ENCODE measurements around the gene CFC1B.
"Not testable (repeated sequence)": the region's sequence is repeated elsewhere in the genome, so short reads cannot be mapped to it uniquely, and the experiment has no call there.

CFC1B gene

DNA sequence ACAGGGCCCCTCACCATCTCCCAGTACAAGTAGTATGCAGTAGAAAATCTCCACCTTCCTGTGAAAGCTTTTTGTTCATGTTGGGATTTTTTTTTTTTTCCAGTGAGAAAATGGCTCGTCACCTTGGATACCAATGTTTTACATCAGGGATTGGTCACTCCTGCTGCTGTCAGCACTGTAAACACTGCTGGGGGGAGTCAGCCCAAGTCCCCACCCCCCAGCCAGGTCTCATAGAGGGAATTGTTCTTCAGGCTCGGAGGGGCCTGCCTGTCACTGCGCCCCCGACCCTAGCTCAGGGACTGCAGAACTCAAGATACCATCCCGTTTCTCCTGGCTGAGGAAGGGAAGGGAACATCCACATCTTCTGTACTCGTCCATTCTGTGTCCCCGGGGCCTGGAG lies at the start of gene CFC1B:
Gene CFC1B (plus strand): TSS at position 231 of the 400 bp plus-strand sequence. CDS start 263 bp downstream, outside the sequence.
- DNase-seq (ENCODE audit: low read depth in 2 of 2), result not testable (repeated sequence)

- not testable (repeated sequence) for DNase-seq (ENCODE audit: low read depth in 2 of 2)
Observed at GRCh38 chr2:130491073-130491472, 29.9 kb upstream of the CFC1B start.

GRCh38 chr2:130509228-130509627 lies 11.8 kb upstream of the CFC1B start, which contains the start of gene POTEI:
Gene POTEI, minus strand, starts transcription at chr2:130509328. Its CDS starts 93 bp downstream, at chr2:130509235.
- DNase-seq (ENCODE audit: low read depth in 2 of 2), result not testable (repeated sequence)

DNA sequence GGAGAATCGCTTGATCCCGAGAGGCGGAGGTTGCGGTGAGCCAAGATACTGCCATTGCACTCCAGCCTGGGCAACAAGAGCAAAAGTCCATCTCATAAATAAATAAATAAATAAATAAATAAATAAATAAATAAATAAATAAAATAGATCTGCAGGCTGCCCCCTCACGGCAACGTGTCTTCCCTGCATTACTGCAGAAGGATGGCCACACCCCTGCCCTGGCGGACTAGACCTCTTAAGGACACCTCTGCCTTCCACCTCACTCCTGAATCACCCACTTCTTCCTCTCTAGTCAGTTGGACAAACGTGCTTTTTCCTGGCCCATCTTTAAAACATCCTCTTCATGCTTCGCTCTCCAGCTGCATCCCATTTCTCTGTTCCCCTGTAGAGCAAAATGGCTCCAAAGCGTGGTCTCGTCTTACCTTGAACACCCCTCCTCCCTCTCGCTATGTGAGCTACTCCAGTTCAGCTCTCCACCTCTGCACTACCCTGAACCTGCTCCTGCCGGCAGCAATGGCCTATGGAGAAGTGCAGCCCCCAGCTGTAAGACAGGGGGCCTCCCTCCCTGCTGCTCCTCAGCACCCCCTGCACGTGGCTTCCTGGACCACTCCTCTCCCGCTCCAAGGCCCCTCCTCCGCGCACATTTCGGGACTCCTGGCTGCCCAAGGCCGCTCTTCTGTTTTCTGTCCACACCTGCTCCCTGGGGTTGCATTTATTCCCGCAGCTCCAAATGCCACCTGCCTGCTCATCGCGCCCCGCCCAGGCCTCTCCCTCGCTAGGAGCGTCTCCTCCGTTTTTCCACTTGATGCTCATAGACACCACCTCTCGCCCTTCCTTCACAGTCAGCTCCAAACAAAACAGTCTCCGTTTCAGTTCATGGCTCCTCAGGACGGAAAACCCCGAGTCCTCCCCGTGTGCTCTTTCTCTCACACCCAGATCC lies 9.9 kb upstream of the CFC1B start:
- not testable (repeated sequence) for DNase-seq (ENCODE audit: low read depth in 2 of 2)

DNA sequence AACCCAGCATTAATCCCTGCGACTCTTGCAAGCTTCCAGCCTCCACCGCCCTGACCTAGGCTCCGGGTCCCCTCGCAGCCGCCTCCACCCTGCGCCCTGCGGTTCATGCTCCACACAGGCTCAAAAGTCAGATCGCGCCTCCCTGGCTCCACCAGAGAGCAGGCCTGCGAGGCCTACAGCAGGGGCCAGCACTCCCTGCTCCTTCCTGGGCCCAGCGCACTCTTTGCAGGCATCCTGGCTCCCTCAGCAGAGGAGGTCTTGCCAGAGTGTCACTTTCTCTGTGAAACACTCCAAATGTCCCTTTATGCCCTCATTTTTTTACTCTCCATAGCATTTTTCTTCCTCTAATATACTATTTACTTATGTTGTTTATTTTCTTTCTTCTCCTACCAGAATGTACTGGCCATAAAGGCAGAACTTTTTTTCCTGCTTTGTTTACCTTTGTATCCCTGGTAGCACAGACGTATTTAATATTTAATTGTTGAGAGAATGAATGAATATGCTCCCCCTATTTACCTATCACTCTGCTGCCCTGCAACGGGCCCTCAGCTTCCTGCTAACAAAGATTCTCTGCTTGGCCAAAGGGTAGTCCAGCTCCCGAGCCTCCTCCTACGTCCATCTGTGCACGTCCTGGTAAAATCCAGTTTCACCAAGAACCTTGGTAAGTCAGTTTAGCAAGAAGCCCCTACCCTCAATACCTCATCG lies 9.1 kb upstream of the CFC1B start:
- DNase-seq (ENCODE audit: low read depth in 2 of 2), result not testable (repeated sequence)

DNA sequence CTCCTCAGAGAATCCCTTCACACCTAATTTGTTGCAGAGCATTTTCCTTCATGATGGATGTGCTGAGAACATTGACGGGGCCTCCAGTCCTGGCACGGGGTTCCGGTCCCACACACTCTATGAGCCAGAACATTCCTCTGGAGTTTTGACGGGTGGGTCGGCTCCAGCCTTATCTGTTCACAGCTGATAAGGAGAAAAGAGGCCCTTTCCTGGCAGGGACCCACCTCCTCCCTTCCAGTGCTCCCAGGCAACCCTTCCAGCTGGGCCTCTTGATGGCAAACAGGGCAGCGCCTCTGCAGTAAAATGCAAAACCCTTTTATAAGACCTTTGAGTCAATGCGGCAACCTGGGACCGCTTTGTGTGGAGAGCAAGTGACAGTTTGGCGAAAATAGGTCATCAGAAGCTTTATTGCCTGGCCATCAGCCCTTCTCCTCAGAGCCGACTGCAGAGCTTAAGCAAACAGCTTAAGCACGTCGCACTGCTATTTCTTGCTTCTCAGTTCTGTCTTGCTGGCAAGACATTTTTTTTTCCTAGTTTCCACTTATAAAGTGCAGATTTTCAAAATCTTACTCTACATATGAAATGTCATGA lies 2.4 kb upstream of the CFC1B start:
- not testable (repeated sequence) for DNase-seq (ENCODE audit: low read depth in 2 of 2)

DNA sequence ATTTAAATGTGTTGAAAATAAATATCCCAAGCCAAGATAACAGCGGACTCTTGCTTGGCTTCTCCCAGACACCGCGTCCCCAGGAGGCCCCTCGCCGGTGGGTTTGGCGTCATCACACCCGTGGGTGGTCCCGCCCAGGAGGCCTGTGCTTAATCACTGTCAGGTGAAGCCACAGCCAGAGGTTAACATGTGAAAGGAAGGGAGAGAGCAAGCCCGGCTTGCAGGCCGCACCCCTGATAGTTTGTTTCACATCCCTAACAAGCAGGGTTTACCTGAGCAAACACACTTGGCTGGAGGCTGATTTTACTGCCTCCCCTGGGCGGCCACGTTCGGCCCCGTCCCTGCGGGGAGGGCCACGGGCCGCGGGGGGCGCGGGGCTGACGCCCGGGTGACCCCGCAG lies 1.4 kb downstream of the CFC1B start:
- DNase-seq (ENCODE audit: low read depth in 2 of 2), result not testable (repeated sequence)

- DNase-seq (ENCODE audit: low read depth in 2 of 2), result not testable (repeated sequence)
Observed at GRCh38 chr2:130527365-130527967, 6.4 kb downstream of the CFC1B start.

DNA sequence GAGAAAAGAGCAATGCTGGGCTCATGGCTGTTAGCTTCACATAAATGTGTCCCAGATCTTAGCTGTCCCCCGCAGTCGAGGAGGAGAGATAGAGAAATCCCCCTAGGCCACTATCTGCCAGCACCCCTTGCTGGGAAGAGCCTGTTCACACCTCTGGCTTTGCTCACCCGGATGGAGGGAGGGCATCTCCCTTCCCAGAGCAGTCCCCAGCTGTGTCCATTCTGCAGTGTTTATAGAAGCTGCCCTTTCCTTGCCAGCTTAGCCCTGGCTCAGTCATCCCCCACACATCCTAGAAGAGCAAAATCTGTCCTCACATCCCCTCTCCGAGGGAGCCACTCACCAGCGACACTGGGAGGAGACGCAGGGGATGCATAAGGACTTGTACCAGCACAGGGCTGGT lies 8.5 kb downstream of the CFC1B start:
- DNase-seq (ENCODE audit: low read depth in 2 of 2), result not testable (repeated sequence)

DNA sequence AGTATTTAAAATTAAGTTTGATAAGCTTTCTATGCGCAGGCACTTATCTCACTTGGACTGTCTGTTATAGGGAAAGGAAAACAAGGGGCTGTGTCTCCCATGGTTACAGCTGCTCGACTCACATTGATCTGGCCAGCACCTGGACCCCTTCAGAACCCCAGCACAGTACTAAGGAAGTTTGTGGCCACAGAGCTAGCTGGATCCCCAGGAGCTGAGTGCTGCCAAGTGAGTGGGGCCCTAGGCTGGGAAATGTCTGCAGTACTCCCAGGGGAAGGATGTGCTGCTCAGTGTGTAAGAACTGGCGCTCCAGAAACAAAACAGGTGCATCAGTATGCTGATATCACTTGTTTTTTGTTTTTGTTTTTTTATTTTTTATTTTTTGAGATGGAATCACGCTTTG lies 9.2 kb downstream of the CFC1B start:
- DNase-seq (ENCODE audit: low read depth in 2 of 2), result not testable (repeated sequence)

DNA sequence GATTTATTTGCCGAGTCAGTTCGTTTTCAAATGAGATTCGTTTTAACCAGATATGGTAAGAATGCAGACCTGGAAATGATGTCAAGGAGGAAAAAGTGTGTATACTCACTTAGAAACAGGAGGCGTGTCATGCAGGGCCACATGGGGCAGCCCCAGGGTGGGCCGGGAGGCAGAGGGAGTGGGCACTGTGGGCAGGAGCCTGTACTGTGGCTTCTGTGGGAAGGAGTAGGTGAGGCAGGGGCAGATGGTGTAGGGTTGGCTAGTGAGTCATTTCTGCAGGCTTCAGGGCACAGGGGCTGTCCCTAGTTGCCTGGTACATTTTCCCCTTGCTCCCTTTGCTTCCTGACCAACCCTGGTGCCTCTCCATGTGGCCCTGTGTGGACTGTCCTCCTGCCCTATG lies 10.2 kb downstream of the CFC1B start:
- DNase-seq (ENCODE audit: low read depth in 2 of 2), result not testable (repeated sequence)

GRCh38 chr2:130531672-130532071 lies 10.7 kb downstream of the CFC1B start:
- not testable (repeated sequence) for DNase-seq (ENCODE audit: low read depth in 2 of 2)

DNA sequence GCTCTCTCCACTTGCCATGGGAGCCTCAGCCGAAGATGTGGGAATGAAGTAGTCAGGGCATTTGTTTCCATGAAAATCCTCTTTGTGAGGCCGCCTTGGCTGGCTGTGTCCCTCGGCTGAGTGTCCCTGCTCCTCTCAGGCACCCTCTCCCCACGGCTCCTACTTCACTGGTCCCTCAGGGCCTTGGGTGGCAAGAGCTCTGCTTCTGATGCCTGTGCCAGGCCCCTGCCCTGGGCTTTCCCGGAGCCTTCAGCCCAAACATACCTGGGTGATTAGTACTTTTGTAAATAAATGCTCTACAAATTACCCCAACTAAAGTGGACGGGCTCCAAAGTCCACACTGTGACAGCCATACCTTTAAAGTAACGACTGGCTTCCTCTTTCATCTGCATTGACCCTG lies 15.6 kb downstream of the CFC1B start:
- not testable (repeated sequence) for DNase-seq (ENCODE audit: low read depth in 2 of 2)

DNA sequence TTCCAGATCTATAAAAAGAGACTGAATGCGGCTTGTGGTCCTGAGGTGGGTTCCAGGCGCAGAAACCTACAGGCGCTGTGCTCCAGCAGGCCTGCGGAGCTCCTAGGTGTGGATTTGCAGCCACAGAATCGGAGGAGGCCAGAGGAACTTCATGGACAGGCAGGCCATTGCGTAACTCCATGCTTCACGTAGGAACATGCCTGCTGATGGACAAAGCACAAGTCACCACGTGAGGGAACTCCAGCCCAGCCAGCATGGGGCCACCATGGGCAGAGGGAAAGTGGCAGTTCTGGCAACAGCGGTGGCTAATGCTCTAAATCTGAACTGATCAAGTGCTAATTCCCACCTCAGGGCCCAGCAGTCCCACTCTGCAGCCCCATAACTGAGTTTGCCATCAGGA lies 17.2 kb downstream of the CFC1B start:
- DNase-seq (ENCODE audit: low read depth in 2 of 2), result not testable (repeated sequence)

- DNase-seq (ENCODE audit: low read depth in 2 of 2), result not testable (repeated sequence)
Observed at GRCh38 chr2:130542789-130543188, 21.8 kb downstream of the CFC1B start.

DNA sequence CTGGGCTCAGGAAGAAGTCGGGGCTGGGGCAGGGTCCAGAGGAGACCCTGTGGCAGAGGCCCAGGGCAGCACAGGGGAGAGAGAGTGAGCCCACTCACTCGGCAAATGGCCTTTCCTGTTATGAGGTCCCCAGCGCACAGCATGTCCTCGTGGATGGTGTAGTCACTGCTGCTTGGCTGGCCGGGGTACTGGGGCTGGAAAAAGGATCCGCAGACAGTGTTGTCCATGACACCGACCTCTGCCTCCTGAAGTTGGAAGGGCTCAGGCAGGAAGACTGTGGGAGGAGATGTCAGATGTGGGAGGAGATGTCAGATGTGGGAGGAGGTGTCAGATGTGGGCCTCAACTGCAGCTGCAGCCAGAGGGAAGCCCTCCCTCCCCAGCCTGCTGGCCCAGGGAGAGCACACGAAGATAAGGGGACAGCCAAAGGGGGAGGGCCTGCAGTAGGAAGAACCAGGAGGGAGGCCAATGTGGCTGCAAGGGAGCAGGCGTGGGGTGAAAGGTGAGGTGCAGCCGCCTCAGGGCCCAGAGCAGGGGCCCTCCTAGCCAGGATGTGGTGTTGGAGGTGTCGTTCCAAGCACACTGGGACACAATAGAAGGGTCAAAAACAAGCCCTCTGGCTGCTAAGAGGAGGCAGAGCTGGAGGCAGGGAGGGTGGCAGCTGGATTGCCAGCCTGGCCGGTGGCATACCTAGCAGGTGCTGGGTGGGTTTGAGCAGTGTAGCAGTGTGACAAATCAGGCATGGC lies 22.9 kb downstream of the CFC1B start:
- not testable (repeated sequence) for DNase-seq (ENCODE audit: low read depth in 2 of 2)

- DNase-seq (ENCODE audit: low read depth in 2 of 2), result not testable (repeated sequence)
Observed at GRCh38 chr2:130544978-130545377, 24.0 kb downstream of the CFC1B start.

- DNase-seq (ENCODE audit: low read depth in 2 of 2), result not testable (repeated sequence)
Observed at GRCh38 chr2:130548418-130548817, 27.4 kb downstream of the CFC1B start.

- DNase-seq (ENCODE audit: low read depth in 2 of 2), result not testable (repeated sequence)
Observed at GRCh38 chr2:130549475-130549874, 28.5 kb downstream of the CFC1B start.

- DNase-seq (ENCODE audit: low read depth in 2 of 2), result not testable (repeated sequence)
Observed at GRCh38 chr2:130554178-130554577, 33.2 kb downstream of the CFC1B start.

- DNase-seq (ENCODE audit: low read depth in 2 of 2), result not testable (repeated sequence)
Observed at GRCh38 chr2:130556441-130556840, 35.4 kb downstream of the CFC1B start.

All from stimulated activated CD4-positive, alpha-beta T cell treated with anti-CD3 and anti-CD28 coated beads, Interleukin-12 subunit alpha, Interleukin-12 subunit beta, amount 100 ng/mL, for 24 hours (primary cell).